ENCODE results near the gene SLK. TPM values are rescaled to one million over a fixed set of nuclear protein-coding genes. Genes with fewer than 3 reads are reported as not detected.

The SLK gene
- total and polyA plus RNA-seq, 2 of the 13 experiments (the other 11 are each of a cell fraction or from before 2014, with no cell fraction given), result 3.4 to 22.8 TPM

- no peak overlapping the region for H2AFZ ChIP-seq (ENCODE audit: low read length)
- ATAC-seq (no peak), FAIRE-seq (no peak), DNase-seq (ENCODE audit: low spot score) (no peak)
- H3K27me3 ChIP-seq (ENCODE audit: control insufficient read depth in 1 of 2, insufficient read depth in 2 of 2, low read length in 2 of 2), result no peaks in the 10 kb centered on the region
- H3K27ac ChIP-seq (ENCODE audit: extremely low read length, insufficient read depth, low read length), result no peak overlapping the region
- in situ Hi-C loops (cut with HindIII; ENCODE audit: extremely low pct_ligation_motif_present, low pct_unique_long_range_greater_than_20kb), result no loop called here
- ChIA-PET CTCF (ENCODE audit: low intra/inter-chr PET ratio, low total read pairs) (no interaction called here), POLR2A (no interaction called here)
- TF ChIP-seq AKAP8 (CRISPR knock-in tag; IDR thresholded peaks at IDR 0.05), result no peak
- no peak for TF ChIP-seq ZNF503 (CRISPR knock-in tag; IDR thresholded peaks at IDR 0.05)
- TF ChIP-seq LRRFIP1 (CRISPR knock-in tag; conservative IDR thresholded peaks at IDR 0.05), result no peak
- TF ChIP-seq SALL1 (CRISPR knock-in tag; IDR thresholded peaks at IDR 0.05), result no peak
- no peak for TF ChIP-seq ARNT (IDR thresholded peaks at IDR 0.05)
- no peak for TF ChIP-seq PREB (CRISPR knock-in tag; IDR thresholded peaks at IDR 0.05)
- no peak for TF ChIP-seq ZNF432 (CRISPR knock-in tag; IDR thresholded peaks at IDR 0.05; ENCODE audit: borderline replicate concordance)
- no peak for TF ChIP-seq ZNF292 (CRISPR knock-in tag; IDR thresholded peaks at IDR 0.05; ENCODE audit: borderline replicate concordance, low read depth)
- no peak for TF ChIP-seq PPARG (CRISPR knock-in tag; conservative IDR thresholded peaks at IDR 0.05)
- WGBS (ENCODE audit: low lambda C conversion rate), result 100% methylated on average over 2 of the region's 2 CpGs
- no peak overlapping the region for H3K4me2 ChIP-seq (ENCODE audit: low read depth, low read length)
- no peak overlapping the region for H3K9ac ChIP-seq (ENCODE audit: insufficient read depth, low read depth, low read length)
- intact Hi-C loops (cut with micrococcal nuclease; ENCODE audit: unreplicated experiment), result no loop called here
- no peaks in the 10 kb centered on the region for H3K9me3 ChIP-seq (ENCODE audit: low read length)
- no peak overlapping the region for H3K4me3 ChIP-seq (replicated peaks in 1 of 3; ENCODE audit: insufficient read depth in 1 of 3, low read depth in 2 of 3, low read length in 3 of 3)
- peaks cover 13% of the 10 kb centered on the region for H3K4me1 ChIP-seq (ENCODE audit: insufficient read depth, low read length)
- no peaks in the 10 kb centered on the region for H3K36me3 ChIP-seq (replicated peaks in 1 of 2; ENCODE audit: control insufficient read depth in 1 of 2, insufficient read depth in 2 of 2, low read length in 2 of 2)
- peaks cover 10% of the 10 kb centered on the region; the same call in 1 of the 2 replicates for H4K20me1 ChIP-seq (ENCODE audit: insufficient read depth, low read length)
- no TSS peak for BruUV-seq (replicated peaks)
- peaks cover 38% of the 10 kb centered on the region for H3K79me2 ChIP-seq (ENCODE audit: insufficient read depth, low read length)
Observed at GRCh38 chr10:103979530-103979929, 12.6 kb downstream of the SLK start.

Measured in HepG2 (cell line).